Activated T-helper 1 cell treated with anti-CD3 and anti-CD28 coated beads, Interleukin-2, amount 50 U/mL, for 16 hours (primary cell): Measurements from ENCODE around the gene FNIP2.
A peak's percentile ranks its signal among the peaks of the same experiment; 100 is the strongest.
"Not testable (repeated sequence)": the region's sequence is repeated elsewhere in the genome, so short reads cannot be mapped to it uniquely, and the experiment has no call there.

ENCODE experiments used
- DNase-seq, 2 donors: peaks; one replicate each; pipeline ENCODE4 v3.0.0-alpha.2; 2020; ENCODE audit warnings: low read depth in 1 of 2, low spot score in 1 of 2

Gene FNIP2

GRCh38 chr4:158768555-158769174, at the start of gene FNIP2:
Gene FNIP2 (plus strand): TSS chr4:158769026. CDS start chr4:158769213, 187 bp downstream.
- peak; percentile 39 to 60 for DNase-seq

- DNase-seq: no peak
Observed at GRCh38 chr4:158721680-158722079, 47.1 kb upstream of the FNIP2 start.

- no peak for DNase-seq
Observed at GRCh38 chr4:158722291-158722916, 46.4 kb upstream of the FNIP2 start.

- peak; percentile 62 to 74 for DNase-seq
Observed at GRCh38 chr4:158722917-158723793, 45.7 kb upstream of the FNIP2 start, which contains the start of gene PPID. Gene PPID (minus strand): TSS chr4:158723396. CDS start chr4:158723288, 108 bp downstream.

GRCh38 chr4:158724637-158725036, 44.2 kb upstream of the FNIP2 start:
- DNase-seq: no peak

GRCh38 chr4:158726633-158727032, 42.2 kb upstream of the FNIP2 start:
- DNase-seq: no peak

GRCh38 chr4:158728236-158728635, 40.6 kb upstream of the FNIP2 start:
- no peak for DNase-seq

GRCh38 chr4:158729716-158730559, 38.9 kb upstream of the FNIP2 start:
- DNase-seq: no peak

- no peak for DNase-seq
Observed at GRCh38 chr4:158738866-158739265, 30.0 kb upstream of the FNIP2 start.

GRCh38 chr4:158739600-158739999, 29.2 kb upstream of the FNIP2 start:
- no peak for DNase-seq

GRCh38 chr4:158741326-158742021, 27.4 kb upstream of the FNIP2 start:
- DNase-seq: no peak

GRCh38 chr4:158746537-158746936, 22.3 kb upstream of the FNIP2 start:
- not testable (repeated sequence) for DNase-seq

- no peak for DNase-seq
Observed at GRCh38 chr4:158750379-158750778, 18.4 kb upstream of the FNIP2 start.

- DNase-seq: no peak
Observed at GRCh38 chr4:158754385-158755180, 14.2 kb upstream of the FNIP2 start.

- not testable (repeated sequence) for DNase-seq
Observed at GRCh38 chr4:158755819-158756218, 13.0 kb upstream of the FNIP2 start.

GRCh38 chr4:158756588-158756987, 12.2 kb upstream of the FNIP2 start:
- no peak for DNase-seq

- no peak for DNase-seq
Observed at GRCh38 chr4:158758142-158758541, 10.7 kb upstream of the FNIP2 start.

- no peak for DNase-seq
Observed at GRCh38 chr4:158758703-158759102, 10.1 kb upstream of the FNIP2 start.

- not testable (repeated sequence) for DNase-seq
Observed at GRCh38 chr4:158759539-158759938, 9.3 kb upstream of the FNIP2 start.

- no peak for DNase-seq
Observed at GRCh38 chr4:158760866-158761265, 8.0 kb upstream of the FNIP2 start.
